ENCODE data around the gene ARHGAP29.

Gene ARHGAP29

DNA sequence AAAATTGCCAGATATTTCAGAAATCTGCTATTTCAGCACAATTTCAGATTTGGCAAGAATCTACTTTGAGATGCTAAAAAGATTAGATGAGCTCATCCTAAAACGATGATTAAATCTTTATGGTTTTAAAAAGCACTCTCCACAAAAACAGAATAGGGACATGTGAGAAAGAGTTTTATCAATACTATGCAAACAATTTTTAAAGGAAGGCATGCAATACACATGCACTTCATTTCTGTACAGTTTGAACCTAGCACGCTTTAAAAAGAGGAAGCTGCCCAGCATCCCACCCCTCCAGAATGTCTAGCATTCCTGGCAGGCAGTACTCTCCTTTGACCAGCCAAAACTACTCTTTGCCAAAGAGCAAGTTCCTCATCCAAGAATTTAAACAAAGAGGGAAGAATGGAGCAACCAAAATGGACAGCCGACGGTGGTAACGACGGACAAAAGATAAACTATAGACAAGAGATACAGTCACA lies 1.3 kb downstream of the ARHGAP29 start:
- peak in 1 of 2 experiments; percentile 17 for DNase-seq (ENCODE audit: low read depth in 2 of 2)

DNA sequence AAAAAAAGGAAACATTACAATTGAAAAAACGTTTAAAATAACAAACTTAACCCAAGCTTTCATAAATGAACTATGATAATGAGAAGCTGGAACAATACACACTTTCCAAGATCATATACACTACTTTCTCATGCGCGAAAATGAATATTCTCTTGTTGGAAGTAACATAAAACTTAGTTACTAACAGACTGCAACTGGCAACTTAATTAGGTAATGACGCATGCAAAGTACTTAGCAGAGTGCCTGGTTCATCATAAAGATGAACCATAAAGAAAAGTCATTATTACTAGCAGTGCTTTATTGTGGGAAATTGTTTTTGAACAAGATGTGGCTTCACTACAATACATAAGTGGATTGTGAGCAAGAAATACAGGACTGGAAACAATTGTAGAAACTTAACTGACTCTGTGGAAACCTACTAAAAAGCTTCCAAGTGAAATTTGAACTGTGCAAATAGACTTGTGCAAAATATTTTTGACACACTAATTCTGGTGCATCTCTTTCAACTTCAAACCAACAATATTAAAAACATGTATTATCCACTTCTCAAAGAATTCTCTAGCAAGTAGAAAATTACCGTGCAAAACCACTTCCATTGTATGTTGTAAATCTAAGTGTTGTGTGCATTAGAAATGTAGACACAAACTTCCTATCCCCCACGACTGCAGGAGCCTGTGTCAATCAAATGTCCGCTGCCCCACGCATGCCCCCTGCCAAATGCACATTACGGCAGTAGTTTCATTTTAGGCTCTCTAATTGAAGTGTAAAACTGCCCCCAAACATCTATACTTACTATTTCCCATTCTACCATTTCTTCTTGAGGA lies 2.0 kb downstream of the ARHGAP29 start:
- DNase-seq (ENCODE audit: low read depth in 2 of 2): no peak

- no peak for DNase-seq (ENCODE audit: low read depth in 2 of 2)
Measured at GRCh38 chr1:94234615-94235014, 2.8 kb downstream of the ARHGAP29 start.

- DNase-seq (ENCODE audit: low read depth in 2 of 2): no peak
Measured at GRCh38 chr1:94231746-94232145, 5.6 kb downstream of the ARHGAP29 start.

GRCh38 chr1:94230920-94231319 lies 6.5 kb downstream of the ARHGAP29 start:
- DNase-seq (ENCODE audit: low read depth in 2 of 2): no peak

DNA sequence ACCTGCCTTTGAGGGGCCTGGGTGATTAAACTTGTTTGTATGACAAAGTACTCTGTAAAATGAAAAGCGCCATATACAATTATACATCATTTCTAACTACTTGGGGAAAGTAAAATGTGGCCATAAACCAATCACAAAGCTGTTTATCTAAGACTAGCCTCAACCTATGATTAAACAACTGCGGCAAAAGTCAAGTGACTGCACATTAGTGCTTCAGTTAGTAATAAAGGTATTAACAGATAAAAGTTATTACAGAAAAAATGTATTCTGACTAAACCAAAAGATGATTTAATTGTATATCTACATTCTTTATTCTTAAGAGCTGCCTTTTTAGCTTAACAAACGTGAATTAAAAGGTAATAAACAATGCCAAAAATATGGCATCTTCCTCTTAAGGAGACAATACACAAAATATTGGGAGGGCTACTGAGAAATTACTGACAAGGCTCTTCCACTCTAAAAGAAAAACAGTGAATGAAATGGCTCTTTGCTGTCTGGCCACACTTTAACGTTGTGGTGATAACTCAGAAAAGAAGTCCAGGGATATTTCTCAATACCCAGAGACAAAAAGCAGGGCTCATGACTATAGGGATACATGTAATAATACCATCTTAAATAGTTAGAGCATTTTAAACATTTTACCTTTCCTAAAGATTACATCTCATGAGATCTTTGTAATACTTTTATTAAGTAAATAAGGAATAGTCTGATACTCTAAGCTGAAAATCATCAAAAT lies 8.6 kb downstream of the ARHGAP29 start:
- DNase-seq (ENCODE audit: low read depth in 2 of 2): no peak

DNA sequence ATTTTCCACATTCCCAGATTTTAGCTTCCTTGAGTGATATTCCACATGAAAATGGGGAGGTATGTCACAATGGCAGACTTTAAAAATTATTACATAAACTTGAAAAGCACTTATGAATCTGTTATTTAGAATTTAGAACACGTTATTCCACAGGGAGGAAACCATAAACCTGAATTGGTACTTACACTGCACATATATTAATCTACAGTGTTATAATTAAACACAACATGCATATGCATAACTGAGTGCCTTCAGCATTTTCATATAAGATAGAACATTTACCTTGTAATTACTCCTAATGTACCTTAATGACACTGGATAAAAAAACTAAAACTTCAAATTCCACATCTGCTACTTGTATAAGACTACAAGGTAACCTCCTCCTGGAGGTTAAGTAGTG lies 9.8 kb downstream of the ARHGAP29 start:
- DNase-seq (ENCODE audit: low read depth in 2 of 2): no peak

- no peak for DNase-seq (ENCODE audit: low read depth in 2 of 2)
Measured at GRCh38 chr1:94225845-94226244, 11.5 kb downstream of the ARHGAP29 start.

DNA sequence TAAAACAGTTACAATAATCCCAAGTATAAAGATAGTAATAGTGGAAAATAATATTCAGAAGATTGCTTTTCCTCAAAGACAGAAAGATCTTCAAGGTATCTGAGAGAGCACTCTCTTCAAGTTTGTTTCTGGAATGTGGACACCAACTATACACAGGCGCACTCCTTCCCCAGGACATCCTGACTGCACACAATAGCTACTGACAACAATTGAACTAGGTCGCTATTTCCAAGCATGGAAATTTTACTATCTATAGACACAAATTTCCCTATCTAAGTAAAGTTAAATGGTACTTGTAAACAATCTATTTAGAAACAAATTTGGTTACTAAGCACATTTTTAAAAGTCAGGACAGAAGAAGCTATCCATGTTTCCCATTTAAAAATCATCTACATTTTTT lies 19.1 kb downstream of the ARHGAP29 start:
- DNase-seq (ENCODE audit: low read depth in 2 of 2): no peak

- DNase-seq (ENCODE audit: low read depth in 2 of 2): no peak
Measured at GRCh38 chr1:94215955-94216354, 21.4 kb downstream of the ARHGAP29 start.

GRCh38 chr1:94209982-94210381 lies 27.4 kb downstream of the ARHGAP29 start:
- DNase-seq (ENCODE audit: low read depth in 2 of 2): no peak

DNA sequence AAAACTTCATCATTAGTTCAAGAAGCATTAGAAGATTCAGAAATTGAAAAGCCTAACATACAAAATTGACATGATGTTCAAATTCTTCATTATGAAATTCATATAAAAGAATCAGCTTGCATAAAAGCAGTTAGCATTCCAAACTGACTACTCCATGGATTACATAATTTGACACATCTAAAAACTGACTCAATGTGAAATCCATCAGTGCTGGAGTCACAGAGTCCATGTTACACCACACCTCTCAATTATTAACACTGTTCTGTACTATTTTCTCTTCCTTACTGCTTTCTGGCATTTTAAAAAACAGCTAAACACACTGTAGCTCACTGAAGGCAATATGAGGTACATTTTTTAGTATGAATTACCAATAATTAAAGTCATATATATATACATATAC lies 28.0 kb downstream of the ARHGAP29 start:
- DNase-seq (ENCODE audit: low read depth in 2 of 2): peak; percentile 15 to 19

- no peak for DNase-seq (ENCODE audit: low read depth in 2 of 2)
Measured at GRCh38 chr1:94207695-94208094, 29.7 kb downstream of the ARHGAP29 start.

DNA sequence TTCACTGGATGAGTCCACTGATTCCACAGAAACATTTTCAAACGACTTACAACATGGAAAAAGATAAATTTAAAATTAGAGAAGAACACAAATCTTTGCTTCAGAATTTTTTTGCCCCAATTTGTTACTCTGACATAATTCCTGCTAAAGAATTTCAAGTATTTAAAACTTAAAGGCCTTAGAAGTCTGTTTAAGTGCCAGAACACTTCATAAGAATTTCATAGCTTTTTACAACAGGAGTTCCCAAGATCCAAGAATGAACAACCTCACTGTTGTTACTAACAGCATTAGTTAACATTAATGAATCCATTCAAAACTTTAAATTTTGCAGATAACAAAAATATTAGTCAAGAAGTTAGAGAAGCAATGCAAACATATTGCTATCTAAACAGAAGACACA lies 31.7 kb downstream of the ARHGAP29 start:
- DNase-seq (ENCODE audit: low read depth in 2 of 2): no peak

- DNase-seq (ENCODE audit: low read depth in 2 of 2): no peak
Measured at GRCh38 chr1:94202241-94202640, 35.1 kb downstream of the ARHGAP29 start.

DNA sequence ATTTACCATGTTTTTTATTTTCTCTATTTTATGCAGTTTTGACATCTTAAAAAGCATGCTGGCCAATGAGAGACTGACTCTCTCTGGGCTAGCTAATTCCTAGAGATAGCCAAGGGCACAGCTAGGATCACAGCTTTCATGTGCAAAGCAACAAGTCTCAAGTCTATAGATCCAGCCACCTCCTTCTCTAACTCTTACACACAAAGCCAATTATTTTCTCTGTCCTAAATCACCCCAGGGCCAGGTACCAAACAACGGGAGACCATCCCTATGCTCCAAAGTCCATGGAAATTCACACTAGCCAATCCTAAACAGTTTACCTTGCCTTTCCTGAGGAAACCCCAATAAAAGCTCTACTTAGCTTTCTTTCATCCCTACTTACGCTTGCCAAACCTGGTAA lies 38.0 kb downstream of the ARHGAP29 start:
- DNase-seq (ENCODE audit: low read depth in 2 of 2): no peak

- no peak for DNase-seq (ENCODE audit: low read depth in 2 of 2)
Measured at GRCh38 chr1:94194079-94194865, 43.1 kb downstream of the ARHGAP29 start.

DNA sequence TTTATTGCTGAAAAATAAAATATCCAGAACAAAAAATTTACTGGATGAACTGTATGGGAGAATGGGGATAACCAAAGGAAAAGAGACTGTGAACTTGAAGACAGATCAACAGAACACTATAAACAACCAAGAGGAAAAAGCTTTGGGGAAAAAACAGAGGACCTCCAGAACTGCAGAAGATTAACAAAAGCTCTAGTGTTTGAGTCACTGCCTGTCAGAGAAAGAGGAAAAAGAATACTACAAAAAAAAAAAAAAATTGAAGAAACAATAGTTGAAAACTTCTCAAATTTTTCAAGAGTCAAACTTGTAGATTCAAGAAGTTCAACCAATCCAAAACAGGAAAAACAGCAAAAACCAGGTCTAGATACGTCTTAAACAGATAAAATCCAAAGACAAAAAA lies 44.3 kb downstream of the ARHGAP29 start:
- DNase-seq (ENCODE audit: low read depth in 2 of 2): no peak

GRCh38 chr1:94191216-94191615 lies 46.2 kb downstream of the ARHGAP29 start:
- no peak for DNase-seq (ENCODE audit: low read depth in 2 of 2)

DNA sequence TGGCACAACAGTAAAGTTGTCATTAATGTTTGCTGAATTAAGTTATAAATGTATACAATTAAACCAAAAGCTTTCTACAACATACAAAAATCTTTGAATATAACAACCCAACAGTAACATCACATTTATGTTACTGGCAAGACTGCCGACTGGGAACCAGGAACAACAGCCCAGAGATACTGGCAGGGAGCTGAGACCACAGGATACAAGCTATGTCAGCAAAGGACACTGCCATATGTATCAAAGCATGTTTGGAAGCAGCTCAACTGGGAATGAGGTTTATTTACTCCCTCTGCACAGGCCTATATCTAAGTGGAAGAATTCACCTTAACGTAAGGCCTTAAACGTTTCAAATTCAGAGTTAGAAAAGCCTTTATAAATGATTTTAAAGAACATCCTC lies 50.4 kb downstream of the ARHGAP29 start:
- no peak for DNase-seq (ENCODE audit: low read depth in 2 of 2)

DNA sequence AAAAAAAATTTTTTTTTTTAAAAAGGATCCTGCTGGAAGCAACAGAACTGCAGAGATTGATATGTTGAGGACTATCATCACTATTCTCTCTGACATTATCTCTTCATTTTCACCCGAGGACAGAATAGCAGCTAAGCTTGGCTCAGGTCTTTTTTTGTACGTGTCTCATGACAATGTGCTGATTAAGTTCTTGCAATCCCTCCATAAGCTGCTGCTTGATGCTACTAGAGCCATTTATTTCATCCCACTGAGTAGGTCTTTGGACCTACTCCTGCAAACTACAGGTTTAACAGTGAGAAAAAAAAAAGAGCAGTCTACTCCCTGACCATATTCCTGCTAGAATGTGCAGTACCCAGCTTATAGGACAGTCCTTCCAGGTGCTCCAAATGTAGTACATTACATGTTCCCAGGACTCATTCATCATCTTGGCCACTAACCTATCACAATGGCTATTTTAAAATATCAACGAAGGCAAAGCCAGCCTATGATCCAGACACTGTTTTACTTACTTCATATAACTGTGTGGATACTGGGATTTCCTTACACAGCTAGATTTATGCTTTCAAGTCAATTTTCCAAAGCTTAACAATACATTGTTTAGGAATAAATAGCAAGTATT lies 54.1 kb downstream of the ARHGAP29 start:
- DNase-seq (ENCODE audit: low read depth in 2 of 2): no peak

- DNase-seq (ENCODE audit: low read depth in 2 of 2): no peak
Measured at GRCh38 chr1:94182191-94182590, 55.2 kb downstream of the ARHGAP29 start.

All from fibroblast of skin of left biceps (primary cell).